Fibroblast of lung (primary cell): ENCODE data around the gene RXRA.

Source experiments
- EZH2 ChIP-seq: IDR thresholded peaks from 2 replicates; pipeline ENCODE4 v1.5.1; 2012; ENCODE audit warnings: low read length, control low read depth, mild to moderate bottlenecking; ENCODE audit errors: missing control alignments
- TF ChIP-seq, protein P1 (sequence below), 2 donors: IDR thresholded peaks in 1 of 2; conservative IDR thresholded peaks in 1 of 2; 1 replicate in 1 of 2; 2 replicates in 1 of 2; pipeline ENCODE4 v1.5.1; 2011 to 2012; ENCODE audit warnings: low read length in 2 of 2, control low read depth in 1 of 2, inconsistent platforms in 1 of 2, low read depth in 1 of 2, mild to moderate bottlenecking in 1 of 2

DNA sequence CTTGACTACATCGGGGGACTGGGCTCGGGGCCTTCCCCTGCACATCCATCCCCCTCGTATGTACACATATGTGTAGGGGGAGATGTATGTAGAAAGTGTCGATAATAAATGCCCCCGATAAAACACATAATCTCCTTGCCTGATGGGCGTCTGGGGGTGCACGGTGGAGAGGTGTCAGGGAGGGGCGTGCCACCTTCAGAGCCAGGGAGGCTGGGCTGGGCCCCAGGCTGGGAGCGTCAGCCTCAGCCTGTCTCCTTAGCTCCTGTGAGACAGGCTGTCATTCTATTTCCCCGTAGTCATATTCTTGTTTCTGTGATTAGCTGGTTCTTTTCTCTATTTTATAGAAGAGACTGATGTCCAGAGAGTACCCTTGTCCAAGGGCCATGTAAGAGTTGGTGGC, 4.7 kb upstream of the RXRA start:
- TF ChIP-seq, protein P1, sequence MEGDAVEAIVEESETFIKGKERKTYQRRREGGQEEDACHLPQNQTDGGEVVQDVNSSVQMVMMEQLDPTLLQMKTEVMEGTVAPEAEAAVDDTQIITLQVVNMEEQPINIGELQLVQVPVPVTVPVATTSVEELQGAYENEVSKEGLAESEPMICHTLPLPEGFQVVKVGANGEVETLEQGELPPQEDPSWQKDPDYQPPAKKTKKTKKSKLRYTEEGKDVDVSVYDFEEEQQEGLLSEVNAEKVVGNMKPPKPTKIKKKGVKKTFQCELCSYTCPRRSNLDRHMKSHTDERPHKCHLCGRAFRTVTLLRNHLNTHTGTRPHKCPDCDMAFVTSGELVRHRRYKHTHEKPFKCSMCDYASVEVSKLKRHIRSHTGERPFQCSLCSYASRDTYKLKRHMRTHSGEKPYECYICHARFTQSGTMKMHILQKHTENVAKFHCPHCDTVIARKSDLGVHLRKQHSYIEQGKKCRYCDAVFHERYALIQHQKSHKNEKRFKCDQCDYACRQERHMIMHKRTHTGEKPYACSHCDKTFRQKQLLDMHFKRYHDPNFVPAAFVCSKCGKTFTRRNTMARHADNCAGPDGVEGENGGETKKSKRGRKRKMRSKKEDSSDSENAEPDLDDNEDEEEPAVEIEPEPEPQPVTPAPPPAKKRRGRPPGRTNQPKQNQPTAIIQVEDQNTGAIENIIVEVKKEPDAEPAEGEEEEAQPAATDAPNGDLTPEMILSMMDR (conservative IDR thresholded peaks at IDR 0.05 in 1 of 2, IDR thresholded peaks at IDR 0.05 in 1 of 2; ENCODE audit: low read depth in 1 of 2, low read length in 2 of 2): no peak
- no peak for TF ChIP-seq EZH2
